IMR-90 (cell line): Measurements from ENCODE around the gene YIPF7. TPM values are rescaled to one million over a fixed set of nuclear protein-coding genes. Genes with fewer than 3 reads are reported as not detected.

Experiments used
- ATAC-seq: fragments of 200-7000 bp; cut with Tn5 transposase; 2 replicates; pipeline ENCODE4 v1.9.1; 2020; ENCODE audit warnings: low read depth, mild to moderate bottlenecking, moderate library complexity
- Bru-seq: library from RNA; stranded (reverse); fragments of 400-500 nt; gene quantifications from one replicate; lab custom pipeline; 2021; lab: Mats Ljungman, UMichigan
- BruChase-seq, 2 experiments: library from RNA; stranded (reverse); fragments of 400-500 nt; gene quantifications; one replicate each; lab custom pipeline; 2021; lab: Mats Ljungman, UMichigan
- BruUV-seq: library from RNA; stranded (reverse); fragments of 400-500 nt; replicated peaks from 2 replicates; lab custom pipeline; 2021; lab: Mats Ljungman, UMichigan
- CTCF ChIA-PET: fragments of 300-600 bp; formaldehyde crosslinking; extraction: SDS; loops from one replicate; lab custom pipeline; 2021; ENCODE audit warnings: antibody characterized with exemption; lab: Yijun Ruan, JAX
- POLR2A ChIA-PET: fragments of 300-600 bp; sonication (Branson Sonifier 250); formaldehyde crosslinking; loops from one replicate; lab custom pipeline; 2022; ENCODE audit warnings: antibody characterized with exemption; ENCODE audit not compliant: unreplicated experiment; lab: Charles Lee
- DNase-seq: peaks from one replicate; pipeline ENCODE4 v3.0.0; 2013
- H2AFZ ChIP-seq: replicated peaks from 2 replicates; pipeline ENCODE3; 2013; ENCODE audit warnings: low read length, mild to moderate bottlenecking; ENCODE audit not compliant: poor library complexity
- H2AK5ac ChIP-seq: 2 replicates; pipeline ENCODE4 v1.6.1; 2013; ENCODE audit warnings: low read depth, low read length, inconsistent platforms
- H2AK9ac ChIP-seq: replicated peaks from 2 replicates; pipeline ENCODE3; 2013; ENCODE audit warnings: mild to moderate bottlenecking, low read depth, low read length, moderate library complexity; ENCODE audit not compliant: poor library complexity
- H2BK120ac ChIP-seq: 2 replicates; pipeline ENCODE4 v1.6.1; 2013; ENCODE audit warnings: low read depth, low read length, inconsistent platforms
- H2BK15ac ChIP-seq: 3 replicates; pipeline ENCODE4 v1.6.1; 2013; ENCODE audit warnings: low read depth, low read length, inconsistent platforms
- H2BK20ac ChIP-seq: 2 replicates; pipeline ENCODE4 v1.6.1; 2013; ENCODE audit warnings: low read depth, mild to moderate bottlenecking, inconsistent platforms, low read length, moderate library complexity
- H2BK5ac ChIP-seq: 2 replicates; pipeline ENCODE4 v1.6.1; 2013; ENCODE audit warnings: mild to moderate bottlenecking, low read depth, low read length, inconsistent platforms; ENCODE audit not compliant: poor library complexity, severe bottlenecking
- H3K14ac ChIP-seq: replicated peaks from 2 replicates; pipeline ENCODE4 v1.6.1; 2013; ENCODE audit warnings: low read depth, low read length, inconsistent platforms
- H3K18ac ChIP-seq: 2 replicates; pipeline ENCODE4 v1.6.1; 2013; ENCODE audit warnings: low read depth, low read length, control low read depth
- H3K23ac ChIP-seq: 2 replicates; pipeline ENCODE4 v1.6.1; 2013; ENCODE audit warnings: low read depth, low read length, inconsistent platforms
- H3K27ac ChIP-seq: 2 replicates; pipeline ENCODE4 v1.5.1; 2013; ENCODE audit warnings: mild to moderate bottlenecking, control low read depth, low read length; ENCODE audit not compliant: insufficient read depth
- H3K27me3 ChIP-seq: 2 replicates; pipeline ENCODE4 v1.6.1; 2013; ENCODE audit warnings: low read length; ENCODE audit not compliant: control insufficient read depth, insufficient read depth
- H3K36me3 ChIP-seq: 2 replicates; pipeline ENCODE4 v1.6.1; 2013; ENCODE audit warnings: low read length, mixed read lengths; ENCODE audit not compliant: control insufficient read depth, insufficient read depth
- H3K4ac ChIP-seq: 2 replicates; pipeline ENCODE4 v1.6.1; 2013; ENCODE audit warnings: low read depth, low read length, inconsistent platforms
- H3K4me1 ChIP-seq: 2 replicates; pipeline ENCODE4 v1.6.1; 2013; ENCODE audit warnings: low read length, mixed read lengths; ENCODE audit not compliant: control insufficient read depth, insufficient read depth
- H3K4me2 ChIP-seq: 2 replicates; pipeline ENCODE4 v1.6.1; 2013; ENCODE audit warnings: low read depth, mild to moderate bottlenecking, control low read depth, low read length, moderate library complexity
- H3K4me3 ChIP-seq: 2 replicates; pipeline ENCODE4 v1.5.1; 2013; ENCODE audit warnings: low read depth, mild to moderate bottlenecking, control low read depth, low read length, moderate library complexity; ENCODE audit not compliant: insufficient read depth
- H3K56ac ChIP-seq: 2 replicates; pipeline ENCODE4 v1.6.1; 2013; ENCODE audit warnings: low read length, inconsistent platforms; ENCODE audit not compliant: insufficient read depth; ENCODE audit errors: extremely low read depth
- H3K79me1 ChIP-seq, 2 experiments: 2 replicates each; pipeline ENCODE4 v1.6.1; 2013; ENCODE audit warnings: low read length in 2 of 2, inconsistent platforms in 1 of 2, low read depth in 1 of 2
- H3K9ac ChIP-seq: 2 replicates; pipeline ENCODE4 v1.6.1; 2013; ENCODE audit warnings: low read depth, low read length, control low read depth
- H3K9me1 ChIP-seq: 2 replicates; pipeline ENCODE4 v1.6.1; 2013; ENCODE audit warnings: low read length, inconsistent platforms; ENCODE audit not compliant: insufficient read depth
- H3K9me3 ChIP-seq: 2 replicates; pipeline ENCODE4 v1.6.1; 2013; ENCODE audit warnings: low read length; ENCODE audit not compliant: control insufficient read depth, insufficient read depth
- H4K20me1 ChIP-seq: 2 replicates; pipeline ENCODE4 v1.6.1; 2013; ENCODE audit warnings: low read length, inconsistent platforms; ENCODE audit not compliant: insufficient read depth
- H4K5ac ChIP-seq: 2 replicates; pipeline ENCODE4 v1.6.1; 2013; ENCODE audit warnings: mild to moderate bottlenecking, low read depth, low read length, control low read depth
- H4K8ac ChIP-seq, 2 experiments: 2 replicates each; pipeline ENCODE4 v1.6.1; 2013; ENCODE audit warnings: low read depth in 2 of 2, low read length in 2 of 2, control low read depth in 1 of 2, inconsistent platforms in 1 of 2
- H4K91ac ChIP-seq: 2 replicates; pipeline ENCODE4 v1.6.1; 2013; ENCODE audit warnings: low read depth, low read length, inconsistent platforms; ENCODE audit not compliant: insufficient read depth
- BHLHE40 ChIP-seq: fragments of 150-350 bp; IDR thresholded peaks from 2 replicates; pipeline ENCODE4 v1.6.1; 2016; ENCODE audit warnings: mild to moderate bottlenecking, low read depth, low read length
- CEBPB ChIP-seq: IDR thresholded peaks from 2 replicates; pipeline ENCODE4 v1.6.1; 2012; ENCODE audit warnings: low read depth, low read length, improper control_type of control experiment
- CHD1 ChIP-seq: IDR thresholded peaks from 2 replicates; pipeline ENCODE4 v1.6.1; 2012; ENCODE audit warnings: low read depth, low read length, improper control_type of control experiment
- CTCF ChIP-seq: conservative IDR thresholded peaks from 2 replicates; pipeline ENCODE4 v1.5.1; 2012; ENCODE audit warnings: mild to moderate bottlenecking, low read depth, low read length, improper control_type of control experiment
- ELK1 ChIP-seq: fragments of 150-350 bp; IDR thresholded peaks from 2 replicates; pipeline ENCODE4 v1.6.1; 2016; ENCODE audit warnings: low read depth, mild to moderate bottlenecking, low read length, moderate library complexity, borderline replicate concordance
- FOS ChIP-seq: fragments of 150-350 bp; IDR thresholded peaks from 2 replicates; pipeline ENCODE4 v1.6.1; 2016; ENCODE audit warnings: low read depth, low read length
- MAFK ChIP-seq: IDR thresholded peaks from 2 replicates; pipeline ENCODE4 v1.6.1; 2012; ENCODE audit warnings: low read depth, low read length, improper control_type of control experiment
- MAZ ChIP-seq: IDR thresholded peaks from 2 replicates; pipeline ENCODE4 v1.6.1; 2012; ENCODE audit warnings: low read depth, mild to moderate bottlenecking, low read length, improper control_type of control experiment, moderate library complexity, borderline replicate concordance
- MXI1 ChIP-seq: IDR thresholded peaks from 2 replicates; pipeline ENCODE4 v1.6.1; 2012; ENCODE audit warnings: low read depth, mild to moderate bottlenecking, low read length, moderate library complexity, borderline replicate concordance
- NFE2L2 ChIP-seq: fragments of 150-350 bp; IDR thresholded peaks from 2 replicates; pipeline ENCODE4 v1.6.1; 2016; ENCODE audit warnings: low read depth, mild to moderate bottlenecking, low read length
- POLR2A ChIP-seq: IDR thresholded peaks from 2 replicates; pipeline ENCODE4 v1.6.1; 2012; ENCODE audit warnings: mild to moderate bottlenecking, low read depth, low read length
- RAD21 ChIP-seq: IDR thresholded peaks from 2 replicates; pipeline ENCODE4 v1.6.1; 2012; ENCODE audit warnings: low read length, improper control_type of control experiment
- RCOR1 ChIP-seq: IDR thresholded peaks from 2 replicates; pipeline ENCODE4 v1.6.1; 2012; ENCODE audit warnings: mild to moderate bottlenecking, low read length, improper control_type of control experiment; ENCODE audit not compliant: insufficient replicate concordance
- RFX5 ChIP-seq: IDR thresholded peaks from 2 replicates; pipeline ENCODE4 v1.8.0; 2012; ENCODE audit warnings: low read depth, mild to moderate bottlenecking, low read length, moderate library complexity
- SMC3 ChIP-seq: fragments of 150-350 bp; IDR thresholded peaks from 2 replicates; pipeline ENCODE4 v1.6.1; 2016; ENCODE audit warnings: low read depth, mild to moderate bottlenecking, antibody characterized with exemption, low read length, moderate library complexity
- USF2 ChIP-seq: fragments of 150-350 bp; IDR thresholded peaks from 2 replicates; pipeline ENCODE4 v1.6.1; 2017; ENCODE audit warnings: mild to moderate bottlenecking, antibody characterized with exemption, low read length, low read depth
- WGBS, 2 experiments: methylation state at CpG; one replicate each; pipeline versions ENCODE4 v1.1.5 to v1.1.7; 2013; ENCODE audit warnings: missing lambda C conversion rate in 2 of 2; ENCODE audit not compliant: insufficient read length in 1 of 2; ENCODE audit errors: extremely low coverage in 2 of 2; 5-methylcytosine and 5-hydroxymethylcytosine counted together
- dilution Hi-C: fragments of 300-500 bp; cut with HindIII; formaldehyde crosslinking; loops from one replicate; pipeline ENCODE4 v1.14.3; 2018; ENCODE audit warnings: low sequenced_read_pairs; ENCODE audit not compliant: unreplicated experiment
- in situ Hi-C: fragments of 300-500 bp; cut with MboI; formaldehyde crosslinking; loops from 3 replicates; pipeline ENCODE4 v1.14.3; 2019; ENCODE audit warnings: low sequenced_read_pairs, inconsistent platforms, mixed read lengths
- intact Hi-C: fragments of 100-400 bp; cut with micrococcal nuclease; formaldehyde crosslinking; loops from 2 replicates; pipeline ENCODE4 v1.10.0; 2022
- long read RNA-seq: library from polyadenylated mRNA; unstranded; transcript quantifications from one replicate; pipeline ENCODE4 v2.0.0, GENCODE V29; 2021; ENCODE audit not compliant: unreplicated experiment
- polyA plus RNA-seq, 3 experiments: library from polyadenylated mRNA; depleted of rRNA; stranded (reverse); fragments of >200 nt; gene quantifications; 2 replicates each; pipeline ENCODE4 v1.2.3, GENCODE V29; 2012; ENCODE audit warnings: low replicate concordance in 1 of 3
- total RNA-seq: library from RNA; depleted of rRNA; stranded (reverse); fragments of >200 nt; gene quantifications from 2 replicates; pipeline ENCODE4 v1.2.3, GENCODE V29; 2012; rRNA removed

The YIPF7 gene
- total RNA-seq (not detected in 2 replicates), polyA plus RNA-seq (2012; rRNA removed) (not detected in 2 replicates), Bru-seq, nascent RNA (percentile 10 among the genes with signal in this experiment), BruChase-seq, experiment 1, labeled RNA remaining after a 6-hour chase (percentile 9 among the genes with signal in this experiment), BruChase-seq, experiment 2, labeled RNA remaining after a 2-hour chase (percentile 14 among the genes with signal in this experiment)
- not detected in 2 replicates for polyA plus RNA-seq (2012; cell fraction: cytosol; rRNA removed)
- polyA plus RNA-seq (2012; cell fraction: nucleus; rRNA removed; ENCODE audit: low replicate concordance) = 0.11 TPM in 1 of 2 replicates, not detected in the other
- long read RNA-seq = 0 reads

- H2AFZ ChIP-seq = no peak within 1 kb of the TSS
- H3K56ac ChIP-seq = no peak within 1 kb of the TSS
- no peaks in the 10 kb centered on the region for H3K36me3 ChIP-seq
- in situ Hi-C loops (no loop called here), dilution Hi-C loops (no loop called here), intact Hi-C loops (no loop called here)
- H3K27me3 ChIP-seq = no peaks in the 10 kb centered on the region
- H4K20me1 ChIP-seq = no peaks in the 10 kb centered on the region
- no peak within 1 kb of the TSS for H2BK120ac ChIP-seq
- no peaks in the 10 kb centered on the region for H3K9me1 ChIP-seq
- no peak within 1 kb of the TSS for H4K5ac ChIP-seq
- H2AK9ac ChIP-seq = no peak within 1 kb of the TSS
- no peak within 1 kb of the TSS for H3K18ac ChIP-seq
- H3K14ac ChIP-seq = no peak within 1 kb of the TSS
- no peak within 1 kb of the TSS for H3K9ac ChIP-seq
- H4K91ac ChIP-seq = no peak within 1 kb of the TSS
- H2AK5ac ChIP-seq = no peak within 1 kb of the TSS
- no TSS peak for BruUV-seq
- H3K23ac ChIP-seq = no peak within 1 kb of the TSS
- no peak within 1 kb of the TSS for H4K8ac ChIP-seq
- H2BK20ac ChIP-seq = no peak within 1 kb of the TSS
- H3K4me2 ChIP-seq = no peak within 1 kb of the TSS
- TF ChIP-seq RFX5 (no peak), NFE2L2 (no peak), RCOR1 (no peak), SMC3 (no peak), POLR2A (no peak), RAD21 (no peak), CHD1 (no peak), ELK1 (no peak), CEBPB (no peak), BHLHE40 (no peak), MAZ (no peak), CTCF (no peak), FOS (no peak), MAFK (no peak), USF2 (no peak), MXI1 (no peak)
- H3K79me1 ChIP-seq = no peaks in the 10 kb centered on the region
- H3K4me1 ChIP-seq = no peaks in the 10 kb centered on the region
- H2BK15ac ChIP-seq = no peak within 1 kb of the TSS
- no peak within 1 kb of the TSS for H3K4me3 ChIP-seq
- no peaks in the 10 kb centered on the region for H3K9me3 ChIP-seq
- no peak within 1 kb of the TSS for H2BK5ac ChIP-seq
- ChIA-PET POLR2A (no interaction called here), CTCF (no interaction called here)
- ATAC-seq (no peak), DNase-seq (no peak)
- no peak within 1 kb of the TSS for H3K4ac ChIP-seq
- WGBS, 2 experiments = no CpG with 5 or more reads among the region's 1 CpG
- no peak within 1 kb of the TSS for H3K27ac ChIP-seq
Measured at GRCh38 chr4:44651425-44651824, at the start of gene YIPF7. TSS of gene YIPF7 (minus strand) at chr4:44651625. CDS start at chr4:44650100, 1,525 bp downstream.
